Measurements from ENCODE around the gene POLR2E. TPM values are rescaled to one million over a fixed set of nuclear protein-coding genes. Genes with fewer than 3 reads are reported as not detected.

POLR2E gene
- total and polyA plus RNA-seq, 2 of the 8 experiments (the other 6 are each of a cell fraction or from before 2014, with no cell fraction given) = 281 to 381 TPM

- TF ChIP-seq RAD21 (IDR thresholded peaks at IDR 0.05 in 1 of 2, conservative IDR thresholded peaks at IDR 0.05 in 1 of 2; ENCODE audit: low read depth in 2 of 2, low read length in 2 of 2) (no peak), CTCF (IDR thresholded peaks at IDR 0.05; ENCODE audit: control extremely low read depth in 1 of 3, insufficient read depth in 1 of 3, low read depth in 1 of 3, low read length in 3 of 3) (no peak), JUN (IDR thresholded peaks at IDR 0.05; ENCODE audit: low read depth, low read length) (no peak), SP1 (IDR thresholded peaks at IDR 0.05; ENCODE audit: low read depth, low read length) (peak; percentile 99)
- TF ChIP-seq, protein P1, sequence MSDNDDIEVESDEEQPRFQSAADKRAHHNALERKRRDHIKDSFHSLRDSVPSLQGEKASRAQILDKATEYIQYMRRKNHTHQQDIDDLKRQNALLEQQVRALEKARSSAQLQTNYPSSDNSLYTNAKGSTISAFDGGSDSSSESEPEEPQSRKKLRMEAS (IDR thresholded peaks at IDR 0.05) = no peak
These were observed 27.8 kb upstream of the POLR2E start (continued) for GRCh38 chr19:1122972-1123363.
